Measurements from ENCODE around the gene FASTK.
A peak's percentile ranks its signal among the peaks of the same experiment; 100 is the strongest.

Gene FASTK

DNA sequence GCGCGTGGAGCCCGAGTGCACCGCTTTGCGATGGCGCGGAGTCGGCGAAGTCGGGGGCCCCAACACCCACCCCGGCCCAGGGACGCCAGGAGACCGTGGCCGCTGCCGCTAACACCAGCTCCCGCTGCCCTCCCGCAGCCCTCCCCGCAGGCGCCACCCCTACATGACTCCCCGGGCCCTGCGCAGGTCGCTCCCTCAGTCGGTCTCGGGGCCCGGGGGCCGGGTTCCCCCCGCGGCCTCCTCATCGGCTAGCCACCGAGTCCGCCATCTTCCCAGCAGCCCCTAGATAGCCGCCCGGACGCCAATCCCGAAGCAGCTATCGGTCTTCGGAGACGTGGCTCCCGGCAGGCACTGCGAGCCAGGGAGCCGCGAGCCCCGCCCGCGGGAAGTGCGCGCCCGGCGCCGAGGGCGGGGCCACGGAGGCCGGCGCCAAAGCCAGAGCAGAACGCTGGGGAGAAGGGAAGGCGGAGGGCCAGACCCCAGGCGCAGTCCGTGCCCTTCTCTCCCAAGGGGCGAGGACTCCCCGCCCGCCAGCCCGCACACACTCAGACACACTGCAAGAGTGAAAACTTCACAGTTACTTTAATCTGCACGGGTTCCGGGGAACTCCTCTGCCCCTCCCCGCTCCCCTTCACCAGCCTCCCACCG is at the start of gene FASTK:
Gene FASTK, minus strand, starts transcription at position 288 of the 648 bp plus-strand sequence. Its CDS starts 43 bp downstream, at position 245.
- peak; percentile 71 to 93 for DNase-seq

DNA sequence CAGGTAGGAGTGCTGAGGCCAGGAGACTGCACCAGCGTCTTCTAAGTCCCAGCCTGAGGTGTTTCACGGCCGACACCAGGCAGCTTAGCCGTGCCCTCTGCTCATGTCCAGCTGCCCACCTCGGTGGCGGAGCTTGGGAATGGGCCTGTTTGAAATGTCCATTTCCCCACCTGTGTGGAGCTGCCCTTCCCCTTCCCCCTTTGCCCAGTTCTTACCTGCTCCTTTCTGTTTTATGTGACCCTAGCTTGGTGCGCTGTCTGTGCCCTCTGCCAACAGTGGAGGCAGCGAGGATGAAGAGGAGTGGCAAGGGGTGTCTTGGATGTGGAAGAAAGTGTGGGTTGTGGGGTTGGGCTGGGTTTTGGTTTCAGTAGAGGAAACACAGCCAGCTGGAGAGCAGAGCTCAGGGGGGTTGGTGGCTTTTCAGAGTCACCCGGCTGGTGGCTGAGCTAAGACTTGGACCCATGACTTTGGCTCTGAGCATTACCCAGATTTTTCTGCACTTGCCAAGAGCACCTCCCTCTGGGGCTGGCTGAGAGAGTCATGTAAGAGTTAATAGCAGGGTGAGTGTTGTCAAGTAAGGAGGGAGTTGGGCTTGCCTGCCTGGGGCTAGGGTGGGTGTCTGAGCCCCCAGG is 49.5 kb upstream of the FASTK start:
- DNase-seq, result no peak

DNA sequence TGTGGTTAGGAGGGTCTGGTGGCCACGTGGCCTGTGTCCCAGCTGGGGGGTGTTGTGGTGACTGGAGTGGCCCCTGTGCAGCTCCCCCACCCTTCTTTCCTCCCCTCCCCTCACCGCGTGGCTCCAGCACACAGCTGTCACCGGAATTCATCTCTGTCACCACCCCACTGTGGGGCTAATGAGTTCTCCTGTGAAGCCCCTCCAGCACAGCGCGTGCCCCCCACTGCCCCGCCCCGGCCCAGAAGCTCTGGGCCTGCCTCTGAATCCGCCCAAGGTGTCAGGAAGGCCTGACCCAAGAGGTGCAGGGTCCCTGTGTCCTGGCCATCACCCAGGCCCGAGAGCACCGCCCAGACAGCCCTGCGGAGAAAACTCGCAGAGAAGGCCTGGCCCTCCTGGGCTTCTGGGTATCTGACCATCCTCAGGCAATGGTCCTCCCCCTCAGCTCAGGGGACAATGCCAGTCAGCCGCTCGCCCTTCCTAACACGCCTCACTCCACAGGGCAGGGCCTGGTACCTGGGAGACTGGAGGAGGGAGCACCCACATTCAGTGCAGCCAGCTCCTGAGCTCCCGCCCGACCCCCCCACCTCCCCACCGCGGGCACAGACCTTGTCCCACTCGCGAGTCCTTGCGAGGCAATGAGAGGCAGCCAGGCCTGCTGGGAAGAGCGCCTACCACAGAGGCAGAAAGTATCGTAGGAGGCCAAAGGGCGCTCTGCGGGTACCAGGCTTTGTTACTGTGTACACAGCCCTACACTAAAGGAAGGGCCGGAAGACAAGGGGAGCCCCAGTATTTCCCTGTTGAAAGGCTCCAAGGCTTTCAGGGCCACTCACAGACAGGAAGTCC is 48.7 kb upstream of the FASTK start:
- no peak for DNase-seq

- DNase-seq, result no peak
Observed at GRCh38 chr7:151128716-151129115, 48.1 kb upstream of the FASTK start.

DNA sequence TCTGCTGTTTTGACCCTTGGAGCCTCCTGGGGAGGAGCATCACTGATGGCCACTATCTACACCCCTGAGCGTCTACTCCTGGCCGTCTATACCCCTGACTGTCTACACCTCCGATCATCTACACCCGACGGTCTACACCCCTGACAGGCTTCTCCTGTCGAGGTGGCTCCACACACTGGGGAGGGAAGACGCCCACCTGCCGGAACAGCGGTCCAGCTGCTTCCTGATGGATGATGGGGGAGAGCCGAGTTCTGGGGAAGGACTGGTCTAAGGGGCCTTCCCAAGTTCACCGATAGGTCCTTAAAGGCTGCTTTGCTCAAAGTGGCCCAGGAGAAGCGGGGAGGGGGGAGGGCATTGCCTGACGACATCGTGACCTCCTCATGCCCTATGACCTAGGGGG is 47.5 kb upstream of the FASTK start:
- DNase-seq, result no peak

DNA sequence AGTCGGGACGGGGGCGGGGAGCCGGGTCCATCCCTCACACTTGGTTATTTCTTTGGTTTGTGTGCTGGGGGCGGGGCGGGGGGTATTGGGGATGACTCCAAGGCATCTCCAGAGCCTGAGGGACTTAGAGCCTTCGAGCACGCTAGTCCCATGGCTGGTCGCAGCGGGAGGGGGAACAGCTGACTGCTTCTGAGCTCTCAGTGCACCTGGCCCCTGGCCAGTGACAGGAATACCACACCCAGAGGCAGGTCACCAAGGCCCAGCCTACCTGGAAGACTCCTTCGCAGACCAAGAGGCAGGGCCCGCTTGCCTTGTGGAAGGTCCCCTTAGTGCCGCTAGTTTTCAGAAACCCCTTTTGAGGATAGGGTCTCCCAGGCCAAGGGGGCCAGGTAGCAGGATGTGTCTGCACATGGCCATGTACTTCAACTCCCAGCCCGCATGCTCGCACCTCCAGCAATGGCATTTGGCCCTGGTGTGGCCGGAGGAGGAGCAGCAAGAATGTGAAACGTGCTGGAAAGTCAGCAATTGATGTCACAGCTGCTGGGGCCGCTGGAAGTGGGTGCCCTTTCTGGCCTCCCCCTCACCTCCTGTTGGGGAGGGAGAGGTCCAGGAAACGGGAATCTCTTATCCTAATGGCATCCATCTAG is 46.0 kb upstream of the FASTK start:
- no peak for DNase-seq

DNA sequence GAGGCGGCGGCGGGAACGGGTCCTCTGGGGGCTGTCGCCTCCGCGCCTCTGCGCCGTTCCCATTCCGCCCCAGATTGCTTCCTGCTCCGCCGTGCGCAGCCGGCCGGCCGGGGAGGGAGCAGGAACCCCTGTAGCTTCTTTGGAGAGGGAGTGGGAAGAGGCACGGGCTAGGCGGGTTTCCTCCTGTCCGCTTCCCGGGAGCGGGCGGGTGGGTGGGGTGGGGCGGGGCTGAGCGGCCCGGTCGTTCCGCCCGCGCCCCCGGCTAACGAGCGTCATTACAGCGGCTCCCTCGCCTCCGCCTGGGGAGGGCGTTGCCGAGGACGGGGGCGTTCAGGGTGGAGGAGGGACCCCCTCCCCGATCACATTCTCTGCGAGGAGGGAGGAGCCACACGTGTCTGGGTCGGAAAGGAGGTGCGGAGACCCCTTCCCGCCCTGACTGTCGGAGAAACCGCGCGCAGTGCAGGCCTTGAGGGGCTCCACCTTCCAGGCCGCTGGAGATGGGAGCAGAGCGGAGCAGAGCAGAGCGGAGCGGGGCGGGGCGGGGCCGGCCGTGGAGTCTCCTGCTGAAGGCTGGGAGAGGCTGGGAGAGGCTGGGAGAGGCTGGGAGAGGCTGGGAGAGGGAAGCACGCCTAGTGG is 45.4 kb upstream of the FASTK start:
- DNase-seq, result no peak

DNA sequence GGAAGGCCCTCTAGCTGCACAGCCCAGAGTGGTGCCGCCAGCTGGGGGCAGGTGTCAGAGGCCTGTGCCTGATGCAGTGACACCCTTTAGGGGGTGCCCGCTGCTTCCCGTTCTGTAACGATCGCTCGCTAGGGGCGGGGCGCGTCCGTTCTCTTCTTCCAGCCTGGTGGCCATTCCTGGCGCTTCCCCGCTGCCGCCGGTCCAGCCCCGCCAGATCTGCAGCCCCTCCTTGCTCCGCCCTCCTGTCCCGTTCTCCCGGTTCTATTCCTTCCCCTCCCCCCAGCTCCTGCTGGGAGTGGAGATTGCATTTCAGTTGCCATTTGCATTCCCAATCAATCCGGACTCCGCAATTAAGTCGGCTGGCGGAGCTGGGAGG is 44.8 kb upstream of the FASTK start:
- peak in 1 of 2 experiments; percentile 12 for DNase-seq

DNA sequence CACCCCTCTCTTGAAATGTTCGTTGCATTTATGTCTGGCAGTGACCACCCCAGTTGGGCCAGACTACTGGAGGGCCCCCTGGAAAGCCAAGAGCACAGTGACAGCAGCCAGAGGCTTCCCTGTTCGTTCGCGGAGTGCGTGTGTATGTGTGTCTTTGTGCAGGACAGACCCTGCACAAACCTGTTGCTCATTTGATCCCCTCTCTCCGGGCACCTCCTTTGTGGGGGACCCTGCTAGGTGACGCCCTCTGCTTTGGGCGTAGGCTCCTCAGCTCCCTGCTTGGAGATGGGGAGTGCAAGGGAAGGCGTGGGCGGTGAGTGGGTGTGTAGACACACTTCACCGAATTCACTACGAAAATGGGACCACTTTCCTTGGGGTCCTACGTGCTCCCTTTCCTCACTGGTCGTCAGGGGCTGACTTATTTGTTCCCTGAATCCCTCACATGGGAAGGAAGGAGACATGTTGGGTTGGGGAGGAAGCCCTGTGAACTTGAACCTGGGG is 44.3 kb upstream of the FASTK start:
- no peak for DNase-seq

GRCh38 chr7:151124481-151124880 is 43.9 kb upstream of the FASTK start:
- DNase-seq, result no peak

GRCh38 chr7:151123822-151124464 is 43.3 kb upstream of the FASTK start:
- DNase-seq, result peak; percentile 38 to 76

DNA sequence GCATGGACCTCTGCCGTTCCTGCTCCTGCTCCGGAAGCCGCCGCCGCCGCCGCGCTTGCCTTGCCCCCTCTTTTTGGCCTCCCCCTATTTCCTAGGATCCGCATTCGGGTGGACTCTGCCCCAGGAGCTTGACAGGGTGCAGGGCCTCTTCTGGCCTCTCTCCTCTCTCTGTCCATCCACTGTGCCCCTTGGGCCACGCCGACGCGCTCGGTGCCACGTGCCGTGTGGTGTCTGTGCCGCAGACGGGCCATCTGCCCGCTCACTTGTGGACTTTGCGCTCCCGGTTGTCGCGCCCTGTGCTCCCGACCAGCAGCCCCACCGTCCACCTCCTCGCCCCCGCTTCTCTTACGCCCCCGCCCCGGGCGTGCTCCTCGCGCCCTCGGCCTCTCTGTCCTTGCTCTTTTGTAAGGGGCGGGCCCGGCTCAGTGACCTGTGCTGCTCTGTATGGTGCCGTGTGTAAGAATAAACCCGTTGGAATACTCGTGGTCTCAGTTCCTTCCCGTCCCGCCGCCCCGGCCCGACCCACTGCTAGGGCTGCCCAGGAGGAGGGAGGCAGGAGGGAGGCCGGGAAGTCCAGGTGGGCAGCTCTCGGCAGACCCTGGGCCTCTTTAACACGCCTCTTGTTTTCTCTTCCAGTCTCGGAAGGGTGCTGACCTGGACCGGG is 42.7 kb upstream of the FASTK start:
- no peak for DNase-seq

- no peak for DNase-seq
Observed at GRCh38 chr7:151122796-151123157, 42.2 kb upstream of the FASTK start.

DNA sequence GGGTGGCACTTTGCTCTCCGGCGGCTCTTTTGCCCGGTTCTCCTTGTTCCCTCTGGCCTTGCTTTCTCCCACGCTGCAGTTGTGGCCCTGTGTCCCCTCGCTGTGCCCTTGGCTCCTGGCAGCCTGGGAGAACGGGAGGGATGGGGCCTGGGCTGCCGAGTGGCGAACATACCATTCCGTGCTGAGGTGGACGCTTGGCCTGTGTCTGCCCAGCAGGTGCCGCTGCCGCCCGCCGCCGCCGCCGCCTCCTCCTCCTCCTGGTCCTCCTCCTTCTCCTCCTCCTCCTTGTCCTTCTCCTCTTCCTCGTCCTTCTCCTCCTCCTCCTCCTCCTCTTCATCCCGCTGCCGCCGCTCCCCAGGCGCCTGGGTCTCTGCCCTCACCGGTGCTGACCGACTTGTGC is 41.7 kb upstream of the FASTK start:
- no peak for DNase-seq

DNA sequence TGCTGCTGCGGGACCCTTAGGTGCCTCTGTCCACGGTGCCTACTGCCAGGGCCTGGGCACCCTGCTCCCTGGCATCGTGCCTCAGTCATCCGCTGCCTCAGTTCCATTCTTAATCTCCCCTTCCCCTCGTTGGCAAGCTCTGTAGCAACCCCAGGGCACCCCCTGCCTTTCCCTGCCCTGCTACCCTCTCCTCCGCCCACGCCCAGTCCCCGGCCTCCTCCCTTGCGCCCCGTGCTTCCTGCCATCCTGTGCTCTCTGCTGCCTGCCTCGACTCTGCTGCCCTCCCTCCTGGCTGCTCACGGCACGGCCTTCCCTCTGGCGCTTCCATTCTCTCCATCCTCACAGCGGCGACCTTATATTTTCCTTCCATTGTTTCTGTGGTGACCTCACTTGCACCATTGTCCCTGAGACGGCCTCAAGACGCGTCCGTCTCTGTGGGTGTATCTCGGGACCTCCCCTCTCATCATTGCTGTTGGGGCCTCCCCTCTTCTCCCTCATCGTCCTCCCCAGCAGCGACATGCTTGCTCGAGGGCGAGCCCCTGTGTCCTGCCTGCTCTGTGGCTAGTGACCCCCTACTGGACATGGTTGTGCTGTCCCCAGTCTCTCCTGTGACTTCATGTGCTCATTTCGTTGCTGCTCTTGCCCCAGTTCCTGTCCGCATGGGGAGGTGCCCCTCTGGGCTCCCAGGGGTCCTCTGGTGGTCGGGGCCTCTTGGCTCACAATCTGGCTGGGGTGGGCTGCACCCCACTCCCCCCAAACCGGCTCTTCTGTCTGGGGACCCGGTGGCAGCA is 41.0 kb upstream of the FASTK start:
- DNase-seq, result no peak

DNA sequence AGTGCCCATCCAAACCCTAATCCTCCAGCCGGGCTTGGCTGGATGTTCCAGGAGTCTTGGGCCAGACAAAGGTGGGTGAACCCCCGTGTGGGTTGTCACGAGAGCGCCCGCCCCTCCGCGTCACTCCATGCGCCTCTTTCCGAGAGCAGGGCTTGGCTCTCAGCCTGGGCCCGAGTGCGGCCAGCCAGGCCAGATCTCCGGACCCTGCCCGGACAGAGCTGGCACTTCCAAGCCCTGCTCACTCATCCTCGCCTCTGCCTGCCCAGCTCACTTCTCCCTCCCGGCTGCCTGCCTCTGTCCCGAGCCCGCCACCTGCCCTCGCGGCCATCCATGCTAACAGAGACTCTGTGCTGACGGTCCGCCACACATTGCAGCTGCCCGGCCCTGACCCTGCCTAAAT is 40.3 kb upstream of the FASTK start:
- no peak for DNase-seq

DNA sequence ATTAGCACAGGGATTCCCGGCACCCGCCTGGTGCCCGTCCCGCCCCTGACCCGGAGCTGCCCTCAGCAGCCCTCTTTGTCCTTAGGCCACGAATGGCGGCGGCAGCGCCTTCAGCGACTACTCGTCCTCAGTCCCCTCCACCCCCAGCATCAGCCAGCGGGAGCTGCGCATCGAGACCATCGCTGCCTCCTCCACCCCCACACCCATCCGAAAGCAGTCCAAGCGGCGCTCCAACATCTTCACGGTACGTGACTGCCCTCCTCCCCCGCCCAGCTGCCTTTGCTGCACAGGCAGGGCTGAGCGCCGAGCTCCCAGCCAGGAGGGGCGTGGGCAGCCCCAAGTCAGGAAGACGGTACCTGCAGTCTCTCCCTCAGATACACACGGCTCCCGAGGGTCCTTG is 39.3 kb upstream of the FASTK start:
- no peak for DNase-seq

DNA sequence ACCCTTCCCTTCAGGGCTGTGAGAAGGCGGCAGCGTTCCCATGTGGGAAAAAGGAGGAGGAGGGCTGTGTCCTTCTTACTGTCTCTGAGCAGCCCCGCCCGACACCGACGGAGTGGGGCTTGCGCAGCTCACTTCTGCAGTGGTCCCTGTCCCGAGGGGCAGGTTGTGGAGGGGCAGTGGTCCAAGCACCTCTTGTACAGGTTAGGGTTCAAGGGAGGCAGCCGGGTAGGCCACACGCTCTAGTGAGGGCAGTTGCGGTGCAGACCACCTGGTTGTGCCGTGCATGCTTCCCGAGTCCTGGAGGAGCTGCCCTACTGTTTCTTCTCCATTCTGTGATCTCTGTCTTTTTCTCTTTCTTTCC is 38.4 kb upstream of the FASTK start:
- no peak for DNase-seq

DNA sequence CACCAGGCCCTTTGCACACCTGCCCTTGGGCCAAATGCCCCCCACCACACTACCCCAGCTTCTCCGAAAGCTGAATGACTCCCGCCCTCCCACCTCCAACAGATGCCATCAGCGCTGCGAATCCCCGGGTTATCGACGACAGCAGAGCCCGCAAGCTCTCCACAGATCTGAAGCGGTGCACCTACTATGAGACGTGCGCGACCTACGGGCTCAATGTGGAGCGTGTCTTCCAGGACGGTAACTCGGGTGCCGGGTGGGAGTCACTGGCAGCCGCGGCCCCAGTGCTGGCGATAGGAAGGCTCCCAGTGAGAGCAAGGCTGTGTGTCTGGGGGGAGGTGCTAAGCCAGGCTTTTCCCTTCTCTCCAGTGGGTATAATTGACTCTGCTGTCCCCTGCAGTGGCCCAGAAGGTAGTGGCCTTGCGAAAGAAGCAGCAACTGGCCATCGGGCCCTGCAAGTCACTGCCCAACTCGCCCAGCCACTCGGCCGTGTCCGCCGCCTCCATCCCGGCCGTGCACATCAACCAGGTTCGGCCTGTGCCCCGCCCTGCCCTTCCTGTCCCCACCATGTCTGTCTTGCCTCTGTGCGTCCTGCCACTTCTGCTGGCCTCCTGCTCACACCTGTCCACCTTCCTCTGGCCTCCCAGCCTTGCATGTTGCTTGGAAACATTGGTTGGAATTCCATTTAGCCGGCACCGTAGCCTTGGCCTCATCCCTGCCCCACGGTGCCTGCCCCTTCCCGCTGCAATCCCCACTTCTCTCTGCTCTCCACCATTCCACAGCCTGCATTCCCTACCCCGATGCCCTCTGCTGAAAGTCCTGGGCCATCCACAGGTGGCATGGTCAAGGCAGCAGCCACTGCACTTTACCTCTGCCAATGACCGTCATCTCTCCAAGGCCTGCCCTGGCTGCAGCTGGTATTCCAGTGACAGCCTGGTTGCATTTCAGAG is 37.8 kb upstream of the FASTK start:
- DNase-seq, result no peak

DNA sequence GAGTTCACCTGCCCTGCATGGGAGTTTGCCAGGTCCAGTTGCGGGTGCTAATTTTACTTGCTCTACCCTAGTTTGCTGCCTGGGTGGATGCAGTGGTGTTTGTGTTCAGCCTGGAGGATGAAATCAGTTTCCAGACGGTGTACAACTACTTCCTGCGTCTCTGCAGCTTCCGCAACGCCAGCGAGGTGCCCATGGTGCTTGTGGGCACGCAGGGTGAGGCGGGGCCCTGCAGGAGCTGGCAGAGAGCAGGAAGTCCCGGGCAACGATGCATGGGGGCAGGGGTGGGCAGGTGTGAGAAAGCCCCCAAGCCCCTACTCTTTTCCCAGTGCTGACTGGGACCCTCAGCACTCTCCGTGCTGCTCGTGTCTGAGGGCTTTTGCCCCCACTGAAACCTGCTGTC is 37.0 kb upstream of the FASTK start:
- DNase-seq, result no peak

All from NCI-H187 (cell line).